NCI-H1048 (cell line): ENCODE data around the gene AANAT.
A peak's percentile ranks its signal among the peaks of the same experiment; 100 is the strongest.

Experiments used
- DNase-seq: peaks from one replicate; lab custom pipeline; 2025; lab: John Stamatoyannopoulos, UW

Gene AANAT

DNA sequence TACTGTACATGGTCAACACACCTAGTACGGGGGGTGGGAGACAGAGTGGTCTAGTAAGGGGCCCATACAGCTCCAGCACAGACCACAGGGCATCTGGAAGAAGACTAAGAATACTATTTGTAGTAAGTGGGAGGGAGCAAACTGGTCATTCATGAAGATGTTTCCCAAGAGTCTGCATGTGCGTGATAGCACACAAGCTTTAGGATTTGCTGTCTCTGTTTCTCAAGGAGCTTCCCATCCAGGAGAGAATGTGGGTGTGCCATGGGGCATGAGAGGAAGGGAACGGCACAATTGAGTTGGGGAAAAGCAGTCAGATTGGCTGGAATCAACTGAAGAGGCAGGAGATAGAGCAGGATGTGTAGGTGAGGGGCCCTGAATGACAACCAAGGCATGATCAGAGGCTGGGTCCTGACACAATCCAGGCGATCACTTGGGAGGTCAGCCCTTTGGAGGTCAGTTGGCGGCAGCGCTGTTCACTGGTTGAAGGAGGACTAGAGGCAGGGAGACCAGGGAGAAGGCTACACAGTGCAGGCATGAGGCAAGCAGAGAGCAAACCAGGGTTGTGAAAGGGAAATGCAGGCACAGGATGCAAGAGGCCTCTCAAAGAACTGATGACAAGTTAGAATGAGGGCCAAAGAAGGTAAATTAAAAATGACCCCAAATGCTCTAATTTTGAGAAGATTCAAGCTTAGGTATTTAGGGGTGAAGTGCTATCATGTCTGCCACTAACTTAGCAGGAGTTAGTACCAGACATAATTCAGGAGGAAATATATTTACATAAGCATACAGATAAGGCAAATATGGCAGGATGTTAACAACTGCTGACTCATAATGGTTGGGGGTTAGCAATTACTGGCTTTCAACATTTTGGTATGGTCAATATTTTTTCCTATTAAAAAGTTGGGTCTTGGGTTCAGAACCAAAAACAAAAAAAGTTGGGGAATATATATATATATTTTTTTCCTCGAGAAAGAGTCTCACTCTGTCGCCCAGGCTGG is 24.8 kb upstream of the AANAT start:
- DNase-seq: no peak

GRCh38 chr17:76444518-76445311 is 22.7 kb upstream of the AANAT start:
- no peak for DNase-seq

- no peak for DNase-seq
These were observed 21.5 kb upstream of the AANAT start for GRCh38 chr17:76445697-76446448.

GRCh38 chr17:76446449-76447231 is 20.8 kb upstream of the AANAT start:
- no peak for DNase-seq

DNA sequence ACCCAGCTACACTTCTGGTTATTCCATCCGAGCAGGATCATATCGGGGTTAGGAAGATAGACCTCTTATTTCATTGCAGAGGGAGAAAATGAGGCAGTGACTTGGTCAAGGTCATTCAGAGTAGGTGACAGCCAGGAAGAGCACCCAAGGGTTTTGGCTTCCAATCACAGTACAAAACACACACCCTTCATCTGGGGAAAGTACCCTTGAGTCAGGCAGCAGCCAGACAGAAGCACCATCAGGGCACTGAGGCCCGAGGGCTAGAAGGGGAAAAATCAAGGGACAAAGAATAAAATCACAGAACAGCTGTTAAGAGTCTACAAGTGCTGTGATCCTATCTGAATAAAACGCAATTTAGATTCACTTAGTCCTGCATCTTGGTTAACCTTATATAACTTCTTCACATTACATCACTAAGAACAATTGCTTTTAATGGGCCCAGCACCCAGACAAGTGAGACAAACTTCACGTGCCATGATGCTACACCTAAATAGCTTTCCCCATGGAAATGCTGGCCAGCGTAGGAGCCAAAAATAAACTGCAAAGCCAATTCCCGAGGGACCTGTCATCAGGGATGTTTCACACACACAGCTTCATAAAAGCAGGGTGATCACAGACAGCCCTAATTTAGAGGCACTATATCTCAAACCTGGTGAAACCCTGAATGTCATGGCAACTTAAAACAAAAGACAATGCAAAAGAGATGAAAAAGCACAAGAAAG is 19.3 kb upstream of the AANAT start:
- no peak for DNase-seq

GRCh38 chr17:76449126-76449525 is 18.3 kb upstream of the AANAT start:
- DNase-seq: no peak

GRCh38 chr17:76451506-76451905 is 15.9 kb upstream of the AANAT start:
- DNase-seq: no peak

DNA sequence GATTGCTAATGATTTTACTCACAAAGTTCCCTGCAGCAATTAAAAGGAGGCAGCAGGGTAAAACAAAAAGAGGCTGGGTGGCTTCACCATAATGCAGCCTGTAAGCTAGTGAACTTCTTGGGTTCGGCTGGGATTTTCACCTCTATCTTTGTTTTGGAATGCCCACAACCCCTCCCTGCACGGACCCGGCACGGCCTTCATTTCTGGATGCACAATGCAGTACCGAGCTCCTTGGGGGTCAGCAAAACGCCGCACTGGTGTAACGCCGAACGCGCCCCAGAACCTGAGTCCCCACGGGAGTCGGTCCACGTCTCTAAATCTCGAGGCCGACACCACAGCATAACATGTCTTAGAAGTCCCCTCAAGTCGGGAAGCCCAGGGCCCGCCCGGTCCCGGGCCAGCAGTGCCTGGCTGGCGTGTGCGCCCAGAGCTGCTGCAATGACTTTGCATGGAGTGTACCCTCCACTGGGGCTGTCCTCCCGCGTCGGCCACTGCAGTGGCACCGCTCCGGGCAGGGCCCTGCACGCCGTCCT is 15.2 kb upstream of the AANAT start:
- DNase-seq: no peak

GRCh38 chr17:76452660-76453430 is 14.6 kb upstream of the AANAT start, which contains the start of gene UBE2O:
Gene UBE2O, minus strand, starts transcription at chr17:76453152. Its CDS starts 11 bp downstream, at chr17:76453141.
- DNase-seq: peak; percentile 88

DNA sequence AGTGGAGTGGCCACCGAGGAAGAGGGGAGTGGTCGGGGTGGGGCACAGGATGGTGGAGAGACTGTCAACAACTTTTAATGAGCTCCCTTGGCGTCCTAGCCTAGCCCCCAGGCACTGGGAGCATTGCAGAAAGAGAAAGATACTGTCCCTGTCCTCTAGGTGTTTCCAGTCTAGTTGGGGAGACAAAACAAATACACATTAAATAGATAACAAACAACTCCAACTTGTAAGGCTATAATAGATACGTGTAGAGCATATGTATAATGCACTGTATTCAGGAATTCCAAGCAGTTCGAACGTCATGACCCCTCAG is 14.0 kb upstream of the AANAT start:
- DNase-seq: no peak

DNA sequence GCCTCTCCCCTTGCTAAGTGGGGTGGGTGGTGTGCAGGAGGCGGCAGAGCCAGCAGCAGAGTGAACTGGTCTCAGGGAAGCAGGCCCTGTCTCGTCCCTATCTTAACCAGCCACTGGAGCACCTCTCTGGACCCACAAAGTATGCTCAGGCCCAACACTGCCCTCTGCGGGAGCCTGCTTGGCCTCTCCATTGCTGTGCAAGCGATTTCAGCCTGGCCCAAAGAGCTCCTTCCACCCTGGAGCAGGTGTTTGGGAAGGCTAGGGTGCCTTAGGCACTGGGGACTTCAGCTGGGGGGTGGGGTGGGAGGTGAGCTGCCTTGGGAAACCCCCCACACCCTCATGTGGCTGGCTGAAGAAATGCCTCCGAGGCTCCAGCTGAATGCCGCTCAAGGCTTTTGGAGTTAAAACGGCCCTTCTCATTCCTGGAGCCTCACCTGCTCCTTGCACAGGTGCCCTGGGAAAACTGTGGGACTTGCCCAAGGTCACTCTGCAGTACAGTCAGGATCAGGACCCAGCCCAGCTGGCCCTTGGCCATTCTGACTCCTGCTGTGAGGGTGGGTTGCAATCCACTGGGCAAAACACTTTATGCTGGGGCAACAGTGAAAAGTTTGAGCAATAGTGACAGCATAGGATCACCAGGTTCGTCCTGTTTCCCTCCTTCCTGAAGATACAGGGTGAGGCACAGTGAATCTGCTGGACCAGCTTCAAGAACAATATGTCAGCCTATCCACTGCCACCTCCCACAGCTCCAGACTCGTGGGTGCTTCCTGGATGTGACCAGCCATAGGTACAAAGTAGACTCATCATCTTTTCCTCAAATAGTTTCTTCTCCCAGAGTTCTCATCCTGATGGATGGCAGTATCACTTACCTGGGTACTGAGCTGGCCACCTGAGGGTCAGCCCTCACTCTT is 8.6 kb upstream of the AANAT start:
- DNase-seq: no peak

DNA sequence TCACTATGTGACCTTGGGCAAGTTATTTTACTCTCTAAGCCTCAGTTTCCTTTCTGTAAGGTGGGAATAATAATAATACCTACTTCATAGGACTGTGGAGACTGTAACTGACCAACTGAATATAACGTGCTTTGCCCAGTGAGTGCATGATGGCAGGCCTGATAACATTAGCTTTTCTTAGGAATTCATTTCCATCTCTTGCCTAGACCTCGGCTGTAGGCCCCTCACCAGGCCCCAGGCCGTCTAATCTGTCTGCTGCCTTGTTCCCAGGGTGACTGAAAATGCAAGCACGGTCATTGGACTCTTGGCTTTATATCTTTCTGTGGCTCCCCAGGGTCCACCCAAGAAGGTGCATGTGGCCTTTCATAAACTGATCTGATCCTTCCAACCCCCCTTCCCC is 7.7 kb upstream of the AANAT start:
- no peak for DNase-seq

DNA sequence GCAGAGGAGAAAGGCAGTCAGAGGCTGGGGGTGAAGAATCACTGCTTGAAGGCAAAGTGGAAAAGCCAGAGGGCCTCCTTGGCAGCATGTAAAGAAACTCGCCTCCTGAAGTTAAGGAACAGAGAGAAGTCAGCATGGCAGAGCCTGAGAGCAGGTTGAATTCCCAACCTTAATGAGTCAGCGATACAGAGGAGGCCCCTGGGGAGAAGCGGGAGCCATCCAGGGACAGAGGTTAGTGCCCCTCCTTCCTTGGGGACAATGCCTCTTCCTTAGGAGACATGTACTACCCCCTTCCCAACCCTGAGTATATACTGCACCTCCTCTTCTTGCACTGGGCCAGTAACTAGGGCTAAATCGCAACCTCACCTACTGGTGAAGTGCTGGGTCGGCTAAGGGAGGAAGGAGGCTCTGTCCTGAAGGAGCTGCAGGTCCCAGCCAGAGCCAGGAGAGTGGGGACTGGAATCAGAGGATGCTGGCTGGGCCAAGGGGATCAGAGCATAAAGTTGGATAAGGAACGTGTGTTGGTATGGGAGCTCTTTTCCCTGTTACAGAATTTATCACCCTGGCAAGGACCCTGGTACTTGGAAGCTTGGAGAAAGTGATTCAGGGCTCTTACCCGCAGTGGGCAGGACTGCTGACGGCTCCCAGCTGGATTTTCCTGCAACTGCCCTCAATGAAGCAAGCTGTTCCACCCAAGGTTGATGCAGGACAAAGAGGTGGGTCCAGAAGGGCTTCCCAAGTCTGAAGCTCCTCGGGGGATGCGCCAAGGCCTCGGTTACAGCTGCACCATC is 5.4 kb upstream of the AANAT start:
- no peak for DNase-seq

DNA sequence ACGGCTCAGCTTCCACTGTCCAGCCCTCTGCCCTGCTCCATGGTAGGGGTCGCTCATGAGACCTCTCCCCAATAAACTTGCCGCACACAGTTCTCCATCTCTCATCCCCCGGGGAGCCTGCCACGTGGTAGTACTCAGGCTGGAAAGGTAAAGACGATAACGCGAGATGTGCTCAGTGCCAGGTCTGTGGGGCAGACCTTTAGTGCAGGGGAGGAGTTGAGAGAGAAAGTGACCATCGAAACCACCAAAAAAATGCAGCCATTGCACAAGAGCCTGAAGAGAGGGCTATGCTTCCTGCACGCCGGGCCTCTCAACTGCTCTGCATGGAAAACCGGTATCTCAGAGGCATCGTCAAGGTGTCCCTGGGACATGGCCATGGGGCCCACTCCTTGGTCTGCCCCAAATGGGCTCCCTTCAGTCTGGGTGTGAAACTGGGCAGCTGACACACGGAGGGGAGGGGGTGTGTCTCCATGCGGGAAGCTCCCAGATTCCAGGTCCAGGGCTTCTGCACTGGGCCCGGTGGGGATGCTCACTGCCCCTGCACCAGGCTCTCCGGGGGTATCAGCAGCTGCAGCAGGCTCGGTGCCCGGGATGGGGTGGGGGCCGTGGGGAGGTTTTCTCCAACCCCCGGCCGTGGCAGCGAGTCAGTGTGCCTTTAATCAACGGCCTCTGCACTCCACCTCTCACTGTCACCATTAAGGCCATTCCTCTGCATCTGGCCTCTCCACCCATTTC is 4.7 kb upstream of the AANAT start:
- DNase-seq: no peak

- no peak for DNase-seq
These were observed 650 bp upstream of the AANAT start for GRCh38 chr17:76466775-76467130.

GRCh38 chr17:76467809-76468633 is 618 bp downstream of the AANAT start:
- DNase-seq: no peak
